ENCODE data around the gene EGFL7.

DNA sequence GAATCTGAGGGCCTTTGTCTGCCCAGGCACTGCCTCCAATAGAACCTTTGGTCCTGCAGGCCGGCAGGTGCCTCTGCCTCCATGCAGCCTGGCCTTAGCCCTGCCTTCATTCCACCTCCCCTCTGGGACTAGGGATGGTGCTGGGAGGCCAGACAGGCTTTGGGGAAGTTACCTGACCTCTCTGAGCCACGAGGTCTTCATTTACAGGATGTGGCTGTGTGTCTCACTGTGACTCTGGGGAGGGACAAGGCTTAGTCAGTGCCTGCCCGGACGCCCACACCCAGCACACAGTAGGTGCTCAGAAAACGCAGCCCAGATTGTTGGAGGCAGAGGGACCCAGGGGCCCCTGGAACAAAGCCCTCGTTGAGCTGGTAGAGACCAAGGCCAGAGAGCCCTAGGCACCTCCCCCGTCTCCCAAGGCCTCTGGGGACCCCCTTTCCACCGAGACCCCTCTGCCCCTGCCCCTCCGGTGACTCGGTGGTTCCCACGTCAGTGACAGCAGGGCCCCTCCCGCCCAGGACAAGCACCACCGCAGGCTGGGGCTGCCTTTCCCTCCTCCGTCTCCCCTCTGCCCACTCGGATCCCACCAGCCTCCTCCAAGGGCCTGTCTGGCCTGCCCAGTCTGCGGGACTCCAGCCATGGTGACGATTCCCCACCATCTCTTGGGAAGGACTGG is 46.9 kb upstream of the EGFL7 start:
- TF ChIP-seq POLR2A (IDR thresholded peaks at IDR 0.05) = no peak
- TF ChIP-seq, protein P1, sequence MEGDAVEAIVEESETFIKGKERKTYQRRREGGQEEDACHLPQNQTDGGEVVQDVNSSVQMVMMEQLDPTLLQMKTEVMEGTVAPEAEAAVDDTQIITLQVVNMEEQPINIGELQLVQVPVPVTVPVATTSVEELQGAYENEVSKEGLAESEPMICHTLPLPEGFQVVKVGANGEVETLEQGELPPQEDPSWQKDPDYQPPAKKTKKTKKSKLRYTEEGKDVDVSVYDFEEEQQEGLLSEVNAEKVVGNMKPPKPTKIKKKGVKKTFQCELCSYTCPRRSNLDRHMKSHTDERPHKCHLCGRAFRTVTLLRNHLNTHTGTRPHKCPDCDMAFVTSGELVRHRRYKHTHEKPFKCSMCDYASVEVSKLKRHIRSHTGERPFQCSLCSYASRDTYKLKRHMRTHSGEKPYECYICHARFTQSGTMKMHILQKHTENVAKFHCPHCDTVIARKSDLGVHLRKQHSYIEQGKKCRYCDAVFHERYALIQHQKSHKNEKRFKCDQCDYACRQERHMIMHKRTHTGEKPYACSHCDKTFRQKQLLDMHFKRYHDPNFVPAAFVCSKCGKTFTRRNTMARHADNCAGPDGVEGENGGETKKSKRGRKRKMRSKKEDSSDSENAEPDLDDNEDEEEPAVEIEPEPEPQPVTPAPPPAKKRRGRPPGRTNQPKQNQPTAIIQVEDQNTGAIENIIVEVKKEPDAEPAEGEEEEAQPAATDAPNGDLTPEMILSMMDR (IDR thresholded peaks at IDR 0.05) = no peak
